GM12878 (cell line): ENCODE results near the gene GRAMD2B.

Experiments
- CREM ChIP-seq: IDR thresholded peaks from 2 replicates; pipeline ENCODE4 v1.6.1; 2014; ENCODE audit warnings: antibody characterized with exemption, low read depth
- KDM1A ChIP-seq: fragments of 200-600 bp; sonication (generic); IDR thresholded peaks from 2 replicates; pipeline ENCODE4 v1.6.1; 2016; ENCODE audit warnings: borderline replicate concordance
- NR2C1 ChIP-seq: fragments of 450-650 bp; IDR thresholded peaks from 2 replicates; pipeline ENCODE4 v1.6.1; 2017; ENCODE audit warnings: antibody characterized with exemption, mild to moderate bottlenecking, moderate library complexity
- POLR2A ChIP-seq: IDR thresholded peaks from 2 replicates; pipeline ENCODE4 v1.6.1; 2011; ENCODE audit warnings: low read depth, mild to moderate bottlenecking, low read length
- TF ChIP-seq, protein P1 (sequence below), 3 experiments: IDR thresholded peaks in 2 of 3; conservative IDR thresholded peaks in 1 of 3; 2 replicates each; pipeline ENCODE4 v1.5.1; 2011; ENCODE audit warnings: low read depth in 3 of 3, low read length in 3 of 3, mild to moderate bottlenecking in 3 of 3, control low read depth in 2 of 3, moderate library complexity in 2 of 3, inconsistent platforms in 1 of 3, mixed read lengths in 1 of 3; ENCODE audit not compliant: control insufficient read depth in 2 of 3, insufficient read depth in 1 of 3; ENCODE audit errors: extremely low read depth in 1 of 3
- TF ChIP-seq, protein P2 (sequence below): IDR thresholded peaks from 2 replicates; pipeline ENCODE4 v1.6.1; 2012; ENCODE audit warnings: low read length, inconsistent platforms

DNA sequence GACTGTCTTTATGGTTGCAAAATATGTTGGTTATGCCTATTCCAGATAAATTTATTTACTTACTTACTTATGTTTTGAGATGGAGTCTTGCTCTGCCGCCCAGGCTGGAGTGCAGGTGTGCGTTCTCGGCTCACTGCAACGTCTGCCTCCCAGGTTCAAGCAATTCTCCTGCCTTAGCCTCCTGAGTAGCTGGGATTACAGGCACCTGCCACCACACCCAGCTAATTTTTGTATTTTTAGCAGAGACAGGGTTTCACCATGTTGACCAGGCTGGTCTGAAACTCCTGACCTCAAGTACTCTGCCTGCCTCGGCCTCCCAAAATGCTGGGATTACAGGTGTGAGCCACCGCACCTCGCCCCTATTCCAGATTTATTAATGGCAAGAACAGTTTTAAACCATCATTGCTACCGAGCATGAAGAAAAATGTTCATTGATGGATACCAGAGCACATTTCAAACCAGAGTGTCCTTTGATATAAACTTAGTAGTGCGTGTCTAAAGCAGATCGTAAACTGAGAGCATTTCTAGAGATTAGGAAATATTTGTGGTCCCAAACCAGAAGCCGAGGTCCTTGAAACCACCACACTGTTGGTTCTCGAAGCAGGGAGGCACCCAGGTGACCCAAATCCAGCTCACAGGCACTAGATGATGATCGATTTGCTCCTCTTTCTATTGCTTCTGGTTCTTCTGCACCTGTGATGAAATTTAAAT, 85.2 kb downstream of the GRAMD2B start:
- no peak for TF ChIP-seq KDM1A
- no peak for TF ChIP-seq POLR2A
- TF ChIP-seq, protein P1, sequence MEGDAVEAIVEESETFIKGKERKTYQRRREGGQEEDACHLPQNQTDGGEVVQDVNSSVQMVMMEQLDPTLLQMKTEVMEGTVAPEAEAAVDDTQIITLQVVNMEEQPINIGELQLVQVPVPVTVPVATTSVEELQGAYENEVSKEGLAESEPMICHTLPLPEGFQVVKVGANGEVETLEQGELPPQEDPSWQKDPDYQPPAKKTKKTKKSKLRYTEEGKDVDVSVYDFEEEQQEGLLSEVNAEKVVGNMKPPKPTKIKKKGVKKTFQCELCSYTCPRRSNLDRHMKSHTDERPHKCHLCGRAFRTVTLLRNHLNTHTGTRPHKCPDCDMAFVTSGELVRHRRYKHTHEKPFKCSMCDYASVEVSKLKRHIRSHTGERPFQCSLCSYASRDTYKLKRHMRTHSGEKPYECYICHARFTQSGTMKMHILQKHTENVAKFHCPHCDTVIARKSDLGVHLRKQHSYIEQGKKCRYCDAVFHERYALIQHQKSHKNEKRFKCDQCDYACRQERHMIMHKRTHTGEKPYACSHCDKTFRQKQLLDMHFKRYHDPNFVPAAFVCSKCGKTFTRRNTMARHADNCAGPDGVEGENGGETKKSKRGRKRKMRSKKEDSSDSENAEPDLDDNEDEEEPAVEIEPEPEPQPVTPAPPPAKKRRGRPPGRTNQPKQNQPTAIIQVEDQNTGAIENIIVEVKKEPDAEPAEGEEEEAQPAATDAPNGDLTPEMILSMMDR (IDR thresholded peaks at IDR 0.05 in 2 of 3, conservative IDR thresholded peaks at IDR 0.05 in 1 of 3; ENCODE audit: control insufficient read depth in 2 of 3, extremely low read depth in 1 of 3, insufficient read depth in 1 of 3, low read depth in 3 of 3, low read length in 3 of 3), result no peak
- no peak for TF ChIP-seq CREM
- TF ChIP-seq NR2C1, result no peak
- TF ChIP-seq, protein P2, sequence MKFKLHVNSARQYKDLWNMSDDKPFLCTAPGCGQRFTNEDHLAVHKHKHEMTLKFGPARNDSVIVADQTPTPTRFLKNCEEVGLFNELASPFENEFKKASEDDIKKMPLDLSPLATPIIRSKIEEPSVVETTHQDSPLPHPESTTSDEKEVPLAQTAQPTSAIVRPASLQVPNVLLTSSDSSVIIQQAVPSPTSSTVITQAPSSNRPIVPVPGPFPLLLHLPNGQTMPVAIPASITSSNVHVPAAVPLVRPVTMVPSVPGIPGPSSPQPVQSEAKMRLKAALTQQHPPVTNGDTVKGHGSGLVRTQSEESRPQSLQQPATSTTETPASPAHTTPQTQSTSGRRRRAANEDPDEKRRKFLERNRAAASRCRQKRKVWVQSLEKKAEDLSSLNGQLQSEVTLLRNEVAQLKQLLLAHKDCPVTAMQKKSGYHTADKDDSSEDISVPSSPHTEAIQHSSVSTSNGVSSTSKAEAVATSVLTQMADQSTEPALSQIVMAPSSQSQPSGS, result no peak
